Esophagus muscularis mucosa (tissue), 4 donors: ENCODE measurements around the gene COL7A1.

Source experiments
- EP300 ChIP-seq: sonication (generic); formaldehyde crosslinking; IDR thresholded peaks from one replicate; pipeline ENCODE4 v1.6.1; 2017; ENCODE audit warnings: antibody characterized with exemption
- POLR2A ChIP-seq: fragments of 450-650 bp; IDR thresholded peaks from one replicate; pipeline ENCODE4 v1.6.1; 2017; ENCODE audit warnings: antibody characterized with exemption, moderate library complexity, mild to moderate bottlenecking, low read depth
- POLR2AphosphoS5 ChIP-seq, 2 donors: sonication (generic); formaldehyde crosslinking; IDR thresholded peaks; one replicate each; pipeline ENCODE4 v1.6.1; 2017; ENCODE audit warnings: antibody characterized with exemption in 2 of 2
- TF ChIP-seq, protein P1 (sequence below), 3 experiments: fragments of 200-600 bp in 2 of 3; fragments of 450-650 bp in 1 of 3; sonication (generic) in 2 of 3; IDR thresholded peaks; one replicate each; pipeline ENCODE4 v1.5.1; 2017 to 2019; ENCODE audit warnings: antibody characterized with exemption in 3 of 3, mild to moderate bottlenecking in 2 of 3, moderate library complexity in 1 of 3

- TF ChIP-seq, protein P1, sequence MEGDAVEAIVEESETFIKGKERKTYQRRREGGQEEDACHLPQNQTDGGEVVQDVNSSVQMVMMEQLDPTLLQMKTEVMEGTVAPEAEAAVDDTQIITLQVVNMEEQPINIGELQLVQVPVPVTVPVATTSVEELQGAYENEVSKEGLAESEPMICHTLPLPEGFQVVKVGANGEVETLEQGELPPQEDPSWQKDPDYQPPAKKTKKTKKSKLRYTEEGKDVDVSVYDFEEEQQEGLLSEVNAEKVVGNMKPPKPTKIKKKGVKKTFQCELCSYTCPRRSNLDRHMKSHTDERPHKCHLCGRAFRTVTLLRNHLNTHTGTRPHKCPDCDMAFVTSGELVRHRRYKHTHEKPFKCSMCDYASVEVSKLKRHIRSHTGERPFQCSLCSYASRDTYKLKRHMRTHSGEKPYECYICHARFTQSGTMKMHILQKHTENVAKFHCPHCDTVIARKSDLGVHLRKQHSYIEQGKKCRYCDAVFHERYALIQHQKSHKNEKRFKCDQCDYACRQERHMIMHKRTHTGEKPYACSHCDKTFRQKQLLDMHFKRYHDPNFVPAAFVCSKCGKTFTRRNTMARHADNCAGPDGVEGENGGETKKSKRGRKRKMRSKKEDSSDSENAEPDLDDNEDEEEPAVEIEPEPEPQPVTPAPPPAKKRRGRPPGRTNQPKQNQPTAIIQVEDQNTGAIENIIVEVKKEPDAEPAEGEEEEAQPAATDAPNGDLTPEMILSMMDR (IDR thresholded peaks at IDR 0.05) = no peak
- no peak for TF ChIP-seq POLR2A
- TF ChIP-seq EP300 = no peak
- TF ChIP-seq POLR2AphosphoS5 (IDR thresholded peaks at IDR 0.05) = no peak
These were observed 41.8 kb downstream of the COL7A1 start for GRCh38 chr3:48553361-48553760.
